NCI-H2171 (cell line): ENCODE data around the gene MIS18BP1.
"Not testable (repeated sequence)": the region's sequence is repeated elsewhere in the genome, so short reads cannot be mapped to it uniquely, and the experiment has no call there.

ENCODE experiments used
- DNase-seq: peaks from one replicate; lab custom pipeline; 2025; lab: John Stamatoyannopoulos, UW

MIS18BP1 gene

GRCh38 chr14:45253070-45253753 is at the start of gene MIS18BP1:
Gene MIS18BP1, minus strand, starts transcription at chr14:45253202. Its CDS starts 5,916 bp downstream, at chr14:45247286.
- peak; percentile 94 for DNase-seq

GRCh38 chr14:45298423-45299117 is 45.6 kb upstream of the MIS18BP1 start:
- no peak for DNase-seq

GRCh38 chr14:45294796-45295195 is 41.8 kb upstream of the MIS18BP1 start:
- not testable (repeated sequence) for DNase-seq

- no peak for DNase-seq
Observed at GRCh38 chr14:45290547-45290946, 37.5 kb upstream of the MIS18BP1 start.

- DNase-seq: no peak
Observed at GRCh38 chr14:45287610-45288009, 34.6 kb upstream of the MIS18BP1 start.

GRCh38 chr14:45284802-45285201 is 31.8 kb upstream of the MIS18BP1 start:
- DNase-seq: no peak

- not testable (repeated sequence) for DNase-seq
Observed at GRCh38 chr14:45281731-45282400, 28.9 kb upstream of the MIS18BP1 start.

GRCh38 chr14:45271858-45272537 is 19.0 kb upstream of the MIS18BP1 start:
- no peak for DNase-seq

GRCh38 chr14:45270031-45270430 is 17.0 kb upstream of the MIS18BP1 start:
- DNase-seq: no peak

- DNase-seq: no peak
Observed at GRCh38 chr14:45267071-45267470, 14.1 kb upstream of the MIS18BP1 start.

- DNase-seq: no peak
Observed at GRCh38 chr14:45262637-45263036, 9.6 kb upstream of the MIS18BP1 start.

- no peak for DNase-seq
Observed at GRCh38 chr14:45261209-45261608, 8.2 kb upstream of the MIS18BP1 start.

- DNase-seq: no peak
Observed at GRCh38 chr14:45258805-45259204, 5.8 kb upstream of the MIS18BP1 start.

GRCh38 chr14:45258073-45258472 is 5.1 kb upstream of the MIS18BP1 start:
- DNase-seq: no peak

GRCh38 chr14:45254771-45255170 is 1.8 kb upstream of the MIS18BP1 start:
- no peak for DNase-seq

- no peak for DNase-seq
Observed at GRCh38 chr14:45253754-45254310, 830 bp upstream of the MIS18BP1 start.

GRCh38 chr14:45252366-45253069 is 484 bp downstream of the MIS18BP1 start:
- peak; percentile 35 for DNase-seq

GRCh38 chr14:45251912-45252311 is 1.1 kb downstream of the MIS18BP1 start:
- DNase-seq: no peak

GRCh38 chr14:45249856-45250575 is 3.0 kb downstream of the MIS18BP1 start:
- no peak for DNase-seq

- no peak for DNase-seq
Observed at GRCh38 chr14:45247427-45247826, 5.6 kb downstream of the MIS18BP1 start.

- DNase-seq: no peak
Observed at GRCh38 chr14:45246691-45247090, 6.3 kb downstream of the MIS18BP1 start.
